A549 (cell line): ENCODE measurements around the gene CACNB1.

ENCODE experiments used
- CEBPB ChIP-seq, 2 experiments: fragments of >200 bp in 1 of 2; sonication (Bioruptor Twin) in 1 of 2; formaldehyde crosslinking in 1 of 2; IDR thresholded peaks; 2 replicates each; pipeline ENCODE4 v1.6.1; 2012 to 2016
- NFE2L2 ChIP-seq: fragments of 150-350 bp; conservative IDR thresholded peaks from 2 replicates; pipeline ENCODE4 v1.6.1; 2014; ENCODE audit warnings: low read length
- RFX5 ChIP-seq: fragments of 450-650 bp; IDR thresholded peaks from 2 replicates; pipeline ENCODE4 v1.7.1; 2014; ENCODE audit warnings: antibody characterized with exemption, mild to moderate bottlenecking, moderate library complexity

GRCh38 chr17:39219647-39220154, 22.2 kb upstream of the CACNB1 start:
- no peak for TF ChIP-seq CEBPB (IDR thresholded peaks at IDR 0.05)
- no peak for TF ChIP-seq RFX5
- TF ChIP-seq NFE2L2: no peak
